Inflammatory macrophage treated with lipopolysaccharide for 1 hour (primary cell): ENCODE measurements around the gene MRPS16.
"Not testable (repeated sequence)": the region's sequence is repeated elsewhere in the genome, so short reads cannot be mapped to it uniquely, and the experiment has no call there.

Source experiments
- DNase-seq, 2 donors: peaks; one replicate each; pipeline ENCODE4 v3.0.0-alpha.2; 2020 to 2022

MRPS16 gene

GRCh38 chr10:73252445-73253224 lies at the start of gene MRPS16:
TSS of gene MRPS16 (minus strand) at chr10:73252644. CDS start at chr10:73252482, 162 bp downstream.
- DNase-seq, result peak; percentile 94 to 97

- DNase-seq, result no peak
Measured at GRCh38 chr10:73296946-73297345, 44.5 kb upstream of the MRPS16 start.

GRCh38 chr10:73293461-73293860 lies 41.0 kb upstream of the MRPS16 start:
- no peak for DNase-seq

DNA sequence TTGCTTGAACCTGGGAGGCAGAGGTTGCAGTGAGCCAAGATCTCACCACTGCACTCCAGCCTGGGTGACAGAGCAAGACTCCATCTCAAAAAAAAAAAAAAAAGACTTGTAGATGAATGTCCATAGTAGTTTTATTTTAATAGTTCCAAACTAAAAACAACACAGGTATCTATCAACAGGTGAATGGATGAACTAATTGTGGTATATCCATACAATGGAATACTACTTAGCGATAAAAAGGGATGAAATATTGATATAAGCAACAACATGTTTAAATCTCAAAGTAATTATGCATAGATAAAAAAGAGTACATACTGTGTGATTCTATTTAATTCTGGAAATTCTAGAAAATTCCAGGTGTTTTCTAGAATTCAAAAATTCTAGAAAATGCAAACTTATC lies 37.5 kb upstream of the MRPS16 start:
- DNase-seq, result no peak

GRCh38 chr10:73287441-73287840 lies 35.0 kb upstream of the MRPS16 start:
- peak; percentile 34 to 48 for DNase-seq

DNA sequence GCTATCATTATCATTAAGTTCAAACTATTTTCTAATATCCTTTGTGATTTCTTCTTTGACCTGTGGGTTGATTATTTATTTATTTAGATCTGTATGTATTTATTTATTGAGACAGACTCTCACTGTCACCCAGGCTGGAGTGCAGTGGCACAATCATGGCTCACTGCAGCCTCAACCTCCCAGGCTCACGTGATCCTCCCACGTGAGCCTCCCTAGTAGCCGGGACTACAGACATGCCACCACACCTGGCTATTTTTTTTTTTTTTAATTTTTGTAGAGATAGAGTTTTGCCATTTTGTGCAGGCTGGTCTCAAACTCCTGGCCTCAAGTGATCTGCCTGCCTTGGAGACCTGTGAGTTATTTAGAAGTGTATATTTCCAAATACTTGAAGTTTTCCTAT lies 28.7 kb upstream of the MRPS16 start:
- DNase-seq, result no peak

- no peak for DNase-seq
Measured at GRCh38 chr10:73264423-73264822, 12.0 kb upstream of the MRPS16 start.

- DNase-seq, result peak in 1 of 2 donors; percentile 48
Measured at GRCh38 chr10:73263693-73264347, 11.4 kb upstream of the MRPS16 start.

- no peak for DNase-seq
Measured at GRCh38 chr10:73262880-73263555, 10.6 kb upstream of the MRPS16 start.

DNA sequence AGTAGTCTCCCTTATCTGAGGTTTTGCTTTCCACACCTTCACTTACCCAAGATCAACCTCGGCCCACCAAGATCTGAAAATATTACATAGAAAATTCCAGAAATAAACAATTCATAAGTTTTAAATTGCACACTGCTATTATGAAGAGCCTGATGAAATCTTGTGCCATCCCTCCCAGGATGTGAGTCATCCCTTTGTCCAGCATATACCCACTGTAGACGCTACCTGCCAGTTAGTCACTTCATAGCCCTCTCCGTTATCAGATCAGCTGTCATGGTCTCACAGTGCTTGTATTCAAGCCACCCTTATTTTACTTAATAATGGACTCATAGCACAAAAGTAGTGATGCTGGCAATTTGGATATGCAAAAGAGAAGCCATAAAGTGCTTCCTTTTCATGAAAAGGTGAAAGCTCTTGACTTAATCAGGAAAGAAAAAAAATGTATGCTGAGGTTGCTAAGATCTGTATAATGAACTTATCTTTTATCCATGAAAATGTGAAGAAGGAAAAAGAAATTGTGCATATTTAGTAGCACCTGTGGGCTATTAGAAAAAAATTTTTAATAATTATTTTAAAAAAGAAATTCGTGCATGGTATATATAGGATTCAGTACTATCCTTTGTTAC lies 9.8 kb upstream of the MRPS16 start:
- no peak for DNase-seq

GRCh38 chr10:73261362-73261995 lies 9.0 kb upstream of the MRPS16 start:
- no peak for DNase-seq

DNA sequence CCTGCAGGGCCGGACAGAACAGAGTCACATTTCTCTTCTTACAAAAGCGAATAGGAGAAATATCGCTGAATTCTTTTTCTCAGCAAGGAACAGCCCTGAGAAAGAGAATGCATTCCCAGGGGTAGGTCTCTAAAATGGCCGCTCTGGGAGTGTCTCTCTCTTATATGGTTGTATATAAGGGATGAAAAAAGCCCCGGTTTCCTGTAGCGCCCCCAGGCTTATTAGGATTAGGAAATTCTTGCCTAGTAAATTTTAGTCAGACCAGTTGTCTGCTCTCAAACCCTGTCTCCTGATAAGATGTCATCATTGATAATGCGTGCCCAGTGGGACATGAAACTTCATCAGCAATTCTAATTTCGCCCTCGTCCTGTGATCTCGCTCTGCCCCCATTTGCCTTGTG lies 6.2 kb upstream of the MRPS16 start:
- DNase-seq, result not testable (repeated sequence)

DNA sequence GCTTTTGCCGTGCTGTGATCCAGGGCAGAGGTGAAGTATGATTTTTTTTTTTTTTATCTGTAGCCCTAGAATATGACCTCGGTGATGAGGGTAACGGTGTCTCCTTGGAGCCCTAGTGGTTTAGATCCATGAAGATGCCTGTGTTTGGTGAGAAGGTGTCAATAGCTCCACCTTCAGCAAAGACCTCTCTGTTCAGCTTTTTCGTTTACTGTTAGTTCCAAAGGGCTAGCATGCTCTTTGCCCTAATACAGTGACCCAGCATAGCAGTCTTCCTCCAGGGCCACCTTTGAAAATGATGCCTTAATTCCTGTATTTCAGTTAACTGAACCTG lies 746 bp upstream of the MRPS16 start:
- DNase-seq, result no peak

- peak; percentile 8 to 10 for DNase-seq
Measured at GRCh38 chr10:73251683-73252444, 580 bp downstream of the MRPS16 start.

DNA sequence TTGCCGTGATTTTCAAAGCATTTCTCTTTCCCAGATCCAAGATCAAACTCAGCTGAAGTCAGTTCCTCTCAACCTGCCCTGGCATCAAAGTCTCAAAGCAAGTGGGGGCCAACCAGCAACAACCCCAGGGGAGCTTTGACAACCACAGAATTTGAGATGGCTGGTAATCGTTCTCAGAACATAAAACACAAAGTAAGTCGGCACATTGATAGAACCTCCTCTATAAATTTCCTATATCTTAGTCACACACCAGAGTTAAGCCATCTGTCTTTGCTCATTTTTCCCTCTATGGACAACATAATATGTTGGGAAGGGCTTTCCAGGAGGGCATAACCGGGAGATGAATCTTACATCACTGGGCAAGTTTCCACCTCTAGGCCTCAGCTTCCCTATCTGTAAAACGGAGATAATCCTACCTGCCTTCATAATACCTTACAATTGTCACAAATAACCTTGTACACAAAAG lies 4.2 kb downstream of the MRPS16 start:
- no peak for DNase-seq

DNA sequence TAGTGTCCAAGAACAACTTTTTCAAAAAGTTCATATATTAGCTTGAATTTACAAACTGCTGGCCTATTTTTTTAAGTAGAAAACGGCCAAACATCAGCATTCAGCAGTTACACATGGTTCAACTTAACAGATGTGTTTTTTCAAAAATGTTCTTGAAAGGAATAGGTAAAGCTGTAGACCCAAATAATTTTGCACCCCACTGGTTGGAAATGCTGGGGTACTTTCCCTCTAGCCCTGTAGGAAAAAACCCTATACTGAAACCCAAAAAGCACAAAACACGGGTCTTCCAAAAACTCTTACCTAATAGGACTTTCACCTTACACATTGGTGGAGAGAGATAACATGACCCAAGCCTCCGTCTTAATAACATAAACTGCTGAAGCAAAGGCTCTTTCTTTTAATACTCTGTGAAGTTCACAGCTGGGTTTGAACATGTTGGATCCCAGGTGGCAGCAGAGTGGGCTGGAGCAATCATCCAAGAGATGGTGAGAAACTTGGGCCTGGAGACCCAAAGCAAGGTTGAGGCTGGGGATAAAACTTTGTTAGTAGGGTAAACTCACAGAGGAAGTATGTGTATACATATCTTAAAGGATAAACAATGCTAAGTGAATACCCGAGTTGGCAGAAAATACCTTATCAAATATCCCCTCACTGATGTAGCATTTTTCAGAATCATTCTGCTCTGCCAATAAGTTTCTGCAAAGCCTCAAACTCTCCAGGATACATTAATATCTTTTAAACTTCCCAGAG lies 4.8 kb downstream of the MRPS16 start:
- DNase-seq, result peak in 1 of 2 donors; percentile 12

GRCh38 chr10:73246646-73247508 lies 5.6 kb downstream of the MRPS16 start, which contains the start of gene DNAJC9:
TSS of gene DNAJC9 (minus strand) at chr10:73247255. CDS start at chr10:73247189, 66 bp downstream.
- peak; percentile 87 to 98 for DNase-seq

DNA sequence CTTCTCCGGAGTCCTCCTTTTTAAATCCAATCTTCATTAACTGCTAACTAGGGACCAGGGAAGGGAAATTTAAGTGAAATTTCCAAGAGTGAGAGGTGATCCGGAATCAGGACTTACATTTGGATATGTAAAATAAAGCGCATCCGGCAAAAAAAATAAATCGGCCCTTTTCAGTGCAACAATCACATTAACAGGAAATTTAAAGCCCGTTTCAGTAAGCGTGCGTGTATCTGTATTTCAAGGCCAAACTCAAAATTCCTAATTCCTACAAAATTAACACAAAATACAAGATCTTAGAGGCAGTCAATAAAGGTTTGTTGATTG lies 6.2 kb downstream of the MRPS16 start:
- no peak for DNase-seq

- DNase-seq, result no peak
Measured at GRCh38 chr10:73244866-73245477, 7.5 kb downstream of the MRPS16 start.

GRCh38 chr10:73239908-73240307 lies 12.5 kb downstream of the MRPS16 start:
- DNase-seq, result no peak
